GM21576 (cell line): ENCODE results near the gene RHOU.

Source experiments
- ATAC-seq: cut with Tn5 transposase; IDR thresholded peaks from one replicate; pipeline ENCODE4 v1.9.1; 2021; ENCODE audit warnings: mild to moderate bottlenecking, moderate library complexity; ENCODE audit not compliant: unreplicated experiment

RHOU gene

DNA sequence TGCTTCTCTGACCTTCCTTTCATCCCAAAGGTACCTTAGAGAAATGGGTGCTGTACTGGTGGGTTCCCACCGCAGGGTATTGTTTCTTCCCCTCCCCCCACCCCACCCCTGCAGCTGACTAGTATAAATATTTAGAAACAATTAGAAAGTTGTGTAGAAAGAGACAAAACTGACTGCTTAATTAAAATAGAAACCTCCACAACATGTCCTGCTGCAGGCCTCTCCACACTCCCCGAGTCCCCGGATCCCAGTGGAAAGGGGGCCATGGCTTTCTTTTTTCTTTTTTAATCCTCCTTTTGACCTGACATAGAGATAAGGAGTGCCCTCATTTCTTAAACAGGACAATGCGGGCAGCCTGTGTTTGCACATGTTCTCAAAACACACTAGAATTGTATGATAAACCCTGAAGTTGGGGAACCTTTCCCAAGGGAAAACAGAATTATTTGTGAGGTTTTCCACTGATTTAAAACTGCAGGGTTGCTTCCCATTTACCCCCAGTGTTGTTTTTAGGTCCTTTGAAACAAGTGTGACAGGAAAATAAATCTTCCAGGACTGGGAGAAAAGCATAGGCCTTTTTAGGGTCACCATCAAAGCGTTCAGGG lies 1.7 kb downstream of the RHOU start:
- ATAC-seq: no peak

DNA sequence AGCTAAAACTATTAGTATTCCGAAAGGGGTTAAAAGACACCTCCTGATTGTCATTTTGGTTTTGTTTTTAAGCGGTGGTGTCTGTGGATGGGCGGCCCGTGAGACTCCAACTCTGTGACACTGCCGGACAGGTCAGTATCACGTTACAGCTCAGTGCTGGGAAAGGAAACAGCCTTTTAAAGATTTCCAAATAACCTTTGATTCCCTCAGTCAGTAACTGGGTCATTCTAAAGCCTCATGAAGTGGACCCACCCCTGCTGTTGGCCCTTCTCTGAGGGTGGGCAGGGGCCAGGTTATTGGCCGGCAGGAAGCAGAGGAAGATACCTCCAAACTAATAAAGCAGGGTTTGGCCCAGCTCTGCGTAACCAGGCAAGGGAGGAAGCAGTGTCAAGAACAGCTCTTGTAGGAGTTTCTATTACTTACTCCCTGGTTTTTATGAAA lies 2.3 kb downstream of the RHOU start:
- no peak for ATAC-seq

DNA sequence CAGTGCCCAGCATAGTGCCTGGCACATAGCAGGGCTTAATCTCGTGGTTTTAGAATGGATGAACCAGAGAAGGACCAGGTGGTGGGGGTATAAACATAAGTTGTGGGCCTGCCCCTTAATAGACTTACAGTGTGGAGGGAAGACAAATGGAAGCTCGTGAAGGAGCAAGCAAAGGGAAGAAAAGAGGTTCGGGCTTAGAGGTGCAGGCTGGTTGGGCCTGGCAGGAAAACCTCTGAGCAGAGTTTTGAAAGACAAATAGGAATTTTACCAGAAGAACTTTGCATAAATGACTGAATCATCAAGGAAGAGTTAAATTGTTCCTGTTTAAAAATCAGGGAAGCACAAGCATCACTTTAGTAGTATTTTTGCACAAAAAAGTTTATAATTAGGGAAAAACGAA lies 4.5 kb downstream of the RHOU start:
- no peak for ATAC-seq

DNA sequence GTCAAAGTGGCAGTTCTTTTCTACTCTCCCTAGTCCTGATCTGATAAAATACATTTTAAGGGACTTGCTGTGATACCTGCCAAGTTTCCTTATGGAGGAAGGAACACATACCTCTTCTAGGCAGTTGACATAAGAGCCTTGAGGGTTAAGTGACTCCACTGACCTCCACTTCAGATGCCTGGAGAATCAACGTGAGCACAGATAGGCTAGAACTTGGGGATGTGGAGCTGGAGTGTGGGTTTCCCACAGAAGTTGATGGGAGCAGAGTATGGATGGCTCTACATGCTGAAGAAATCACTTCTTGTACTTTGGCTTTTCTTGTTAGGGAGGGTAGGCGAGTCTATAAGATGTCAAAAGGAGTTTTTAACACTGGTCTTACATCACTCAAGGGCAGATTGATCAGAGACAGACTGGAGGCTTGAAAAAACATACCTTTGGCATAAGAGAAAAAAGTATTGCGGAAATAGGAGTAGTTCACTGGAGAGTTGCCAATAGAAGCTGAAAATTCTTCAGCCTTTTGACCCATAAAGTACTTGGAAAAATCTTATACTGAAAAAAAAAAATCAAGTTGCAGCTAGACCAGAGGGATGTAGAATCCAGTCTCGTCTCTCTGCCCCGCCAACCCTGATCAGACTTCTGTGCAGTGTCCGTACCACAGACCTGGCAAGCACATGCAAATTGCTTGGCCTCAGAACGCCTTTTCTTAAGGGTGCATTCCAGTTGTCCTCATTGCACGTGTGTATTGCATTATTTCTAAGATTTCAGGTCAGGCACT lies 5.5 kb downstream of the RHOU start:
- no peak for ATAC-seq

DNA sequence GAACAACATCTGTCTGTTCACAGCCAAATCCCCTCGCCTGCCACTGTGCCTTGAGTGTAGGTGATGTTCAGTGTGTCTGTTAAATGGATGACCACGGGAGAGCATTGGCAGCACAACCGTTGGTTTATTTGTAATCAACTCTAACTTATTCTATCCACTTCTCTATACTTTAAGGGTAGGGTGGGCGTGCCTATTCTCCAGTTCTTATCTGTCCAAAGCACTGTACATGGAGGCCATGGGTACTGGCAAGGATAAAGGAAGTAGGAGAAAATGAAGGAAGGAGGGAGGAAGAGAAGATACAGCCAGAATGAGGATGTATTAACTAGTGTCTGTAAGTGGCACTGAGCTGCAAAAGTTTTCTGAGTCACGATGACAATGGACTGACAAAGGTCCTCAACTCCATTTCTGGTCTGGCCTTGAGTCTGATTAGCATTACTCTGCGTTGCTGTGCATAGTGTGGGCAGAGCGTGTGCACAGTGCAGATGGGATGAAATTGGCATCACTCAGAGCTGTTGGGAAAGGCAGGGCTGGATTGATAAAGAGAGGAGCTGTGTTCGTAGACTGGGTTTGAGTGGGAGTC lies 7.1 kb downstream of the RHOU start:
- ATAC-seq: no peak

DNA sequence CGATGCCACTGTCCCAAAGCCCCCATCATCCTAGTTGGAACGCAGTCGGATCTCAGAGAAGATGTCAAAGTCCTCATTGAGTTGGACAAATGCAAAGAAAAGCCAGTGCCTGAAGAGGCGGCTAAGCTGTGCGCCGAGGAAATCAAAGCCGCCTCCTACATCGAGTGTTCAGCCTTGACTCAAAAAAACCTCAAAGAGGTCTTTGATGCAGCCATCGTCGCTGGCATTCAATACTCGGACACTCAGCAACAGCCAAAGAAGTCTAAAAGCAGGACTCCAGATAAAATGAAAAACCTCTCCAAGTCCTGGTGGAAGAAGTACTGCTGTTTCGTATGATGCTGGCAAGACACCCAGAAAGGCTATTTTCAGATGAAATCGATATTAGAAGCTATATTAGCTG lies 8.1 kb downstream of the RHOU start:
- ATAC-seq: no peak

DNA sequence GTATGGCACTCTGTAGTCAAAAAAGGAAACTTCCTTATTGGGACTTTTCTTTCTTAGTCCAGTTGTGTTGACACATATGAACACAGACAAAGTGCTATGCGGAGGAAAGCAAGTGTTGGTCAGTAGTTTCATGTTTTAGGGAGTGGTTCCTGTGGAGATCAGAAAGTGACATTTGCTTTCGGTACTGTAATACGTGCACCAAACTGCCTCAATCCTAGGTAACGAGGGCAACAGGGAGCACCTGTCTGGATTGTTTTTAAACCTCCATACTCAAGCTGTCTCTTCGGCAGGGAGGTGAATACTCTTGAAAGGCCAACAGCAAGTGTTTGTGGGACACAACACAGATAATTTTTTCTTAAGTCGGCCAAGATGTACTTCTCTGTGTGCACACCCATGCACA lies 9.1 kb downstream of the RHOU start:
- ATAC-seq: no peak

DNA sequence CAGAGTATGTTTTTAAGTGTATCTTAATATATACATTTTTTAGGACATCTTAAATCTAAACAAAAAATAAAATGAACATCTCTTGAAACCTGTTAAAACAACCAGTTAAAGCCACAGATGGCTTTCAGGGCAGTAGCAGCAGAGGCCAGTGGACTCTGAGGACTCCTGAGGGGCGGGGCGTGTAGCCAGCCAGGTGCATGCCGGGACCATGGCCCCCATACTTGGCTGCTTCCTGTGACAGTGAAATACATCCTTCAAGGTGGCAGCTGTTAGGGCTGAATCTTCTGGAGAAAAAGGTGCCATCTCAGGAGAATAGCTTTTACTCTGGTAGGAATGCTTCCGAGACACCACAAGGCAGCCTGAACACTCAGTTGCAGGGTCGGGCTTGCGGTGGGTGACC lies 9.6 kb downstream of the RHOU start:
- ATAC-seq: no peak

DNA sequence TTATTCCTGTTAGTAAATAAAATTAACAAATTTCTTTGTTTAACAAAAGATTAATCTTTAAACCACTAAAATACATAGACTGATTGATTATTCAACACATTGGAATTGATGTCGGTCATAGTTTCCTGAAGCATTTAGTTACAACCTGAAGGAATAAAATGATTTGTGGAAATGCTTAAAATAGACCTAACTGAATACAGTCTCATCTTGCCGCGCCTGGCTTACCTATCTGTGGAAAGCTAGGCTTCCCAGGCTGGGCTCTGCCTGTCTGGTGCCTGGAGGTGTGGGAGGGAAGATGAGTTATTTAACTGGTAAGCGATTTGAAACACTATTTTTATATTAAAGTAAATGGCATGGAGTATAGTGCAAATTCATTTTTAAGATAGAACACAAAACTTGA lies 10.2 kb downstream of the RHOU start:
- ATAC-seq: no peak

DNA sequence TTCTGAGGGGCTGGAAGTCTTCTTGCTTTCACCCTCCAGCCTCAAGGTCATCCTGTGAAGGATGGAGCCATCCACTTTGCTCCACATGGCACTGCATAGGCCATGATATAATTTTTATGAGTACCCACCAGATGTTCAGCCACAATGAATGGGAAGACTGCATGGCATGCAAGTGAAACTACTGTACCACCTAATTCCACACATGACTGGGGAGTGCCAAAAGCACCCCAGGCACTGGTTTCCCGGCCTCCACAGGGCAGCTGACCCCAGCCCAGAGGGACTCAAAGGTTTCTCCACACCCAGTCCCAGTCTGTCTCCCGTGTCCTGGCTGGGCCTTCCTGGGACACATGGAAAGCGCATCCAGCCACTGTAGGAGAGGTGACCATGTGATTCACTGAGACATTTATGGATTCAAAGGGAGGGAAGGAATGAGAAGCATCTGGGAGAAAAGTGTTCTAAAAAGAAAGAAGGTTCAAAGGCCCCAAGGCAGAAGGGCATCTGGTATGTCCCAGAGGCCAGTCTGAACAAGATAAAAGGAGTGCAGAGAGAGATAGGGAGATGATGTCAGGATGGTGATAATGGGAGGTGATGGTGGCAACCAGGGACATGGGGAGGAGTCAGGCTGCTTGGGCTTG lies 12.1 kb downstream of the RHOU start:
- ATAC-seq: no peak

DNA sequence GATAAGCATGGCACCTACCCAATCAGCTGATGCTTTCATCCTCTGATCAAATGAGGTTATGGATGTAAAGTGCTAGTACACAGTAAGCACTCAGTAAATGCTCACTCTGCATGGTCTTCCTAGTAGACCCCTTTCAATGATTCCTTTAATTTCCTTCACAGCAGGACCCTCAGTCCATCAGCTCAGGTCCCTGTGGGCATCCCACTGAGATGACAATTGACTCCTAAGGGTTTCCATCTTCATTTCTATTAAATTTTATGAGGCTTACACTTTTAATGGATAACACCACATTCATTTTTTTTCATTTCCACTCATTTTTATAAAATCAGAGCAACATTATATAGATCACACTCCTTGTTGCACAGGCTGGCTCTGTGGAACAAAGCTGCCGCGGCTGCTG lies 12.8 kb downstream of the RHOU start:
- ATAC-seq: no peak

DNA sequence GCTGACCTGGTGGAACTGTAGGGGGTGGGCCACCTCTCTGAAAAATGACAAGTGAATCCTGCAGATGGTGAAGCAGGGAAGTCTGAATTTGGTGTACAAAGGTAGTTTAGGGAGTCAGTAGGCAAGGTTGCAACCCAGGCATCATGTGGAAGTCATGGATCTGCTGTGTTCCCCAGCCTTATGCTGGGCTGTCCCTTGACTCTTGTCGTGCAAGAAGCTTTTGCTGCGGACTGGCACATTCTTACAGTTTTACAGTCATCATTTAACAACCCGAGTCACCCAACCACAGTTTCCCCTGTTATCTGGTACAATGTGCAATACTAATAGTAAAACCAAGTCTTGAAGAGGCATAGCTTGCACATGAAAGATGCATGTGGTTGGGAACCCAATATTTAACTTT lies 13.2 kb downstream of the RHOU start:
- no peak for ATAC-seq

DNA sequence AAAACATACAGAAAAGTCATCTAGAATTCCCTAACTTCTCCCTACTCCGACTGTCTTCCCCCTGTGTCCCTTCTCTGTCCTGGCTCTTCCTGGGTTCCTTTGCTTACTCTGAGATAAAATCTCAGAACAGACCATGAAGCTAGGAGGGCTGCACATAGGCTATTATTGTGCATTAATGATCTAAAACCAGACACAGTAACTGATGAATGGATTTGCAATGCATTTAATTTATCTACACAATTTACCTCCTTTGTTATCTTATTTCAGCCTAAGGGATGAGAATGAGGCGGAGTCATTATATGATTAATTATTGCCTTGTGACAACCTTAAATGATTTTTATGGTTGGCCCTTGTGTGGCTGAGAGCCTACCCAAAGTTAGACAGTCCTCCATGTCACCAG lies 14.5 kb downstream of the RHOU start:
- ATAC-seq: no peak

DNA sequence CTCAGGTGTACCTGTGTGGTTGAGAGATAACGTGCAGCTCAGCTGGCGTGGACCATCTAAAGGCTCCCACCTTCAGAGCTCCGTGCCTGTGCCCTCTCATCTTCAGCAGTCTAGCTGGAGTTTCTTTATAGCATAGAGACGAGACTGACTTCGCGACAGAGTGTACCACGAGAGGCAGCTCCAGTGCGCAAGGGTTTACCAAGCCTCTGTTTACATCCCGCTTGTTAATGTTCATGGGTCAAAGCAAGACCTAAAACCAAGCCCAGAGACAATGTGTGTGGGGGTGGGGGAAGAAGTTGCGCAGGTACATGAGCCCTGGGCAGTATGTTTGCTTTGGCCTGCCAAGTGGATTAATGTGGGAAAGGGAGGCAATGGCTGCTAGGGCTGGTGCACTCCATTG lies 15.6 kb downstream of the RHOU start:
- ATAC-seq: no peak

DNA sequence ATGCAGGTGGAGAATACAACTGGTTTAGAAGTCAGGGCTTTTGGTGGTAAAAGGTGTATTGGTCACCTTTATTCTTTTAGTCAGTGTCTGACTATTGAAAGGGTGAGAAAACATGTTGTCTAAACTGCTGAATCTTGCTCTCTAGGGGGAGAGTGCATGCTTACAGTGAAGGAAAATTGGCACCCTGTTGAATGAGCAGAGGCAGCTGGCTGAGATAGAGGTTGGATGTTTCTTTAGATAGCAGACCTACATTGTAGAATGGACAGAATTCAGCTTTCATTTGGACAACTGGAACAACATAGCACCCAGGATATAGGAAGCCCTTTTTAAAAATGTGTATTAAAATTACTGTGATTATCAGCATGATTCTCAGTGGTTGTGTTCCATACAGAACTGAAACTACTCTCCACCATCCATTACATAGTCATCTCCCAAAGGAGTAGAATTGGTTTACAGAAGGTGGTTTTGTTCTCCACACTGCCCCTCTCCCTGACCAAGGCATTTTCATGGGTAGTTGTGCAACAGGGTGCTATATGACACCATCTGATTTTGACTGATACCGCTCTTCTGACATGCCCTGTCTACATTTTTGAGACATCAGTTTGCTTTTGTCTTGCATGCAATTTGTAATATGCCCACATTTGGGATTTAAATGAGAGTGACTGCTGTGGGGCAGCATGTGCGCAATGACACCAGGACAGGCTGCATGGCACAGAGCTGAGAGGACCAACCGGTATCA lies 16.2 kb downstream of the RHOU start:
- ATAC-seq: no peak

DNA sequence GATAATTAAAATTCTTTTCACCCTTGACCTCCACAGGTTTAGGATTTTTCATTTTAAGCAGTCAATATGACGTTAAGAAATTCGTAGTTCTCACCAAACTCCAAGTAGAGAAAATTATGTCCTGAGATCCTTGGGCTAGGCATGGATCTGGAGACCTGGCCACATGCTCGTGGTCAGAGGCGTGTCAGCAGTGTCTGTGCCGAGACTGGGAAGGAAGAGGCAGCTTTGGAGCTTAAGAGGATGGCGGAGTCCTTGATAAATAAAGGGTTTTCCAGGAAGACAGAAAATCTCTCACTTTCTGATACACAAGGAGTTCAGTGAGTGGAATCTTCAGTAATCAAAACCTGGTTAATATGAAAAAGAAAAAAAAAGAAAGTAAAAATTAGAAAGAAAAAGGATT lies 17.0 kb downstream of the RHOU start:
- ATAC-seq: no peak

DNA sequence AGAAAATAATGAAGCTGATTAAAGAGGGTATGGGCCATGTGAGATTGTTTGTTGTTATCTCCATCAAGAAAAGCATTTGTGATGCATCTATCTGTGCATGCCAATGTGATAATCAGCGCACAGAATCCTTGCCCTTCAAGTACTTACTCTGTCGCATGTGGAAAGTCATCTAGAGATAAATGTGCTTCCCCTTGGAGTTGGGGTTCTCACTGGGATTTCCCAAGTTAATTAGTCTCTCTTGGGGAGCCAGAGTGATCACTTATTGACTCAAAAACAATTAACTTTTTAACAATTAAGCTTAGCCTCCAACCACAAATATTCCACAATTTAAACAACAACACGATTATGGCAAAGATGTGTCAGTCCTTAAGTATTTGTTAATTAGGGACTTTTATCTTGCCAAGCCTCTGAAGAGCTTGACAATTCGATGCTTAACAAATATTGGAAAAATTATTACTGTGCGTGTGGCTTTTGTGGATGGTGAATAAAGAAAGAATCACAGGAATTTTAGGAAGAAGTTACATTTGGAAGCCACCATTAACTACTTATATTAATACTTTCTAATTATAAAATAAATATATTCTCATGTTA lies 17.5 kb downstream of the RHOU start:
- no peak for ATAC-seq

DNA sequence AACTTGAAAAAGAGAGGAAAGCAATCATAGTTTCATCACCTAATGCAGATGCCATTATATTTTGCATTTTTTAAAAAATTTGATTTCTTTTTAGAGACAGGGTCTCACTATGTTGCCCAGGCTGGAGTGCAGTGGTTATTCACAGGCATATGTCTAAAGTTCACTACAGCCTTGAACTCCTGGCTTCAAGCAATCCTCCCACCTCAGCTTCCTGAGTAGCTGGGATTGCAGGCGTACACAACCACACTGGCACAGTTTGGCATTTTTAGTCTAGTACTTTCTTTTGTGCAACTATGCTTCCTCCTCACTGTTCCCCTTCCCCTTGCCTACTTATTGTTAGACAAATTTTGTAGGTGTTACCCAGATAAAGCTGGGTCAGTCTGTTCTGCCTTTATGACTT lies 18.0 kb downstream of the RHOU start:
- ATAC-seq: no peak

DNA sequence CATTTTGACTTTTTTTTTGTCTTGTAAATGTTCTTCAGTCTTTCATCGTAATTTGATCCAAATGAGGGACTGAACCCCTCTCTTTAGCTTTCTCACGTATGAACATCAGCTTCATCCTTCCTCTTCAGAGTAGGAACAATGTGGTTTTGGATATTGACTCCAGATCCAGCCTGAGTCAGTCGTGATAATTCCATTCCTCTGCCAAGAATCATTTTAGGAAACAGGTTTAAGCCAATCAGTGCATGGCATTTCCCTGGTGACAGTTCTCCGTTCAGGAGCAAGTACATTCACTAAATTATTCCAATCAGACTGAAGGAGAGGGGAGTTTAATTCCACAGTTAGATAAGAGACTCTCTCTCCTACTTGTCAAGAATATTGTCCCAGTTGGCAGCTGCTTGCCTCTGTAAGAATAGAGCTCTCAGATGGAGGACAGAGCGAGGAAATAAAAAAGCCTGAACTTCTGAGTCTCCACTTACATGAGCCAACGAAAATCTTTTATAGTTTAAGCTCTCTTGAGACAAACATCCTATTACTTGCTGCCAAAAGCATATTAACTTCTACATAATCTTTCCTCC lies 18.6 kb downstream of the RHOU start:
- ATAC-seq: no peak

DNA sequence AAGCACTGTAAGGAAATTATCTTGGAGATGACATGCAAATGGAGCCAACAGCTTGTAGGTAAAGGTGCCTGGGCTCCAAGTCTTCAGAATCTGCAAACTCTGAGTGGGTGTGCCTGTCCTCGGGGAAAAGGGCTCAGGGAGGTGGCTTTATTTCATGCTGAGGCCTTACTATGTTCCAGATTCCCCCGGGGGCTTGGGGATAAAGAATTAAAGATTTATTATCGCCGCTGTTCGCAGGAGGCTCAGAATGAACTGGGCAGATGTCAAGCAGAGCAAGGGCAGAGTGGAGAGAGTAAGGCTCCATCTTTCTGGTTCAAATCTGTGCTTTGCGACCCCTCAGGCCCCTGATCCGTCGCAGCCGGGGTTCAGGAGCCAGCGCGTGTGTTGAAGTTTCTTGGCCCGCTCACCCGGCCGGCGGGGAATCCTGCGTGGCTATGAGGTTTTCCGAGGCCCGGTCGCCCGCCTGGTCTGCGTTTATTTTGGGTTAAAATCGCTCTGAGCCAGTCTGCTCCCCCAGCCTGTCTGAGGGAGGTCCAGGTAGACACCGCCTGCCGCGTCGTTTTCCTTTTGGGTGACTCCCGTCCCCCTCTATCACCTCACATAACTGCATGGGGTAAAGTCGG lies 19.5 kb downstream of the RHOU start:
- no peak for ATAC-seq
